Measurements from ENCODE around the gene PGAP2. TPM values are rescaled to one million over a fixed set of nuclear protein-coding genes. Genes with fewer than 3 reads are reported as not detected.

Gene PGAP2
- total RNA-seq, 2 donors from 2014 or later = 4.4 to 22.5 TPM

GRCh38 chr11:3799143-3799542 is 9.2 kb upstream of the PGAP2 start:
- H3K9me3 ChIP-seq = no peaks in the 10 kb centered on the region
- no peaks in the 10 kb centered on the region for H3K36me3 ChIP-seq
- ATAC-seq (ENCODE audit: insufficient number of reproducible peaks, low FRiP score, low read depth) = no peak
- no peak overlapping the region for H3K27ac ChIP-seq
- DNase-seq (ENCODE audit: low spot score) = no peak
- no peaks in the 10 kb centered on the region for H3K27me3 ChIP-seq (replicated peaks; ENCODE audit: insufficient read depth)
- TF ChIP-seq CTCF (IDR thresholded peaks at IDR 0.05) = no peak
- H3K4me3 ChIP-seq = no peak overlapping the region
- H3K4me1 ChIP-seq (ENCODE audit: control insufficient read depth in 1 of 2, low read depth in 2 of 2) = peaks cover 17 to 27% of the 10 kb centered on the region in 2 donors

- Histone ChIP-seq H3K36me3 (no peaks in the 10 kb centered on the region), H3K27ac (no peak overlapping the region), H3K27me3 (replicated peaks; ENCODE audit: insufficient read depth) (no peaks in the 10 kb centered on the region), H3K4me1 (ENCODE audit: control insufficient read depth in 1 of 2, low read depth in 2 of 2) (peaks cover 16 to 20% of the 10 kb centered on the region in 2 donors), H3K9me3 (no peaks in the 10 kb centered on the region), H3K4me3 (no peak overlapping the region)
- no peak for ATAC-seq (ENCODE audit: insufficient number of reproducible peaks, low FRiP score, low read depth)
- TF ChIP-seq CTCF (IDR thresholded peaks at IDR 0.05) = no peak
- DNase-seq (ENCODE audit: low spot score) = no peak
Measured at GRCh38 chr11:3799873-3800272, 8.5 kb upstream of the PGAP2 start.

- Histone ChIP-seq H3K9me3 (no peaks in the 10 kb centered on the region), H3K4me3 (no peak overlapping the region), H3K36me3 (no peaks in the 10 kb centered on the region), H3K4me1 (ENCODE audit: control insufficient read depth in 1 of 2, low read depth in 2 of 2) (peaks cover 0 to 7% of the 10 kb centered on the region in 2 donors), H3K27me3 (replicated peaks; ENCODE audit: insufficient read depth) (no peaks in the 10 kb centered on the region), H3K27ac (no peak overlapping the region)
- no peak for DNase-seq (ENCODE audit: low spot score)
- TF ChIP-seq CTCF (IDR thresholded peaks at IDR 0.05) = no peak
- no peak for ATAC-seq (ENCODE audit: insufficient number of reproducible peaks, low FRiP score, low read depth)
Measured at GRCh38 chr11:3802011-3802790, 6.2 kb upstream of the PGAP2 start.

GRCh38 chr11:3803726-3804495 is 4.4 kb upstream of the PGAP2 start:
- no peak for TF ChIP-seq CTCF (IDR thresholded peaks at IDR 0.05)
- DNase-seq (ENCODE audit: low spot score) (no peak), ATAC-seq (ENCODE audit: insufficient number of reproducible peaks, low FRiP score, low read depth) (no peak)
- no peaks in the 10 kb centered on the region for H3K36me3 ChIP-seq
- no peak overlapping the region for H3K27ac ChIP-seq
- H3K27me3 ChIP-seq (replicated peaks; ENCODE audit: insufficient read depth) = no peaks in the 10 kb centered on the region
- H3K4me1 ChIP-seq (ENCODE audit: control insufficient read depth in 1 of 2, low read depth in 2 of 2) = peaks cover 0 to 3% of the 10 kb centered on the region in 2 donors
- no peak overlapping the region for H3K4me3 ChIP-seq
- no peaks in the 10 kb centered on the region for H3K9me3 ChIP-seq

GRCh38 chr11:3808861-3809623 is 682 bp downstream of the PGAP2 start:
- DNase-seq (ENCODE audit: low spot score) (no peak), ATAC-seq (ENCODE audit: insufficient number of reproducible peaks, low FRiP score, low read depth) (no peak)
- Histone ChIP-seq H3K27me3 (replicated peaks; ENCODE audit: insufficient read depth) (no peaks in the 10 kb centered on the region), H3K36me3 (no peaks in the 10 kb centered on the region), H3K9me3 (no peaks in the 10 kb centered on the region), H3K4me1 (ENCODE audit: control insufficient read depth in 1 of 2, low read depth in 2 of 2) (peaks cover 0 to 9% of the 10 kb centered on the region in 2 donors), H3K4me3 (peak overlapping the region; percentile 96), H3K27ac (no peak overlapping the region)
- TF ChIP-seq CTCF (IDR thresholded peaks at IDR 0.05) = no peak
